Fibroblast of lung (primary cell): ENCODE data around the gene MAP2K5. TPM values are rescaled to one million over a fixed set of nuclear protein-coding genes. Genes with fewer than 3 reads are reported as not detected.

ENCODE experiments used
- DNase-seq, 2 donors: peaks; one replicate each; pipeline versions ENCODE4 v3.0.0 to v3.0.0-alpha.2; 2010; ENCODE audit warnings: low read depth in 2 of 2
- H2AFZ ChIP-seq: 2 replicates; pipeline ENCODE4 v1.5.1; 2012; ENCODE audit warnings: low read length, control low read depth, inconsistent platforms
- H3K27ac ChIP-seq: 2 replicates; pipeline ENCODE4 v1.5.1; 2011; ENCODE audit warnings: low read length, control low read depth; ENCODE audit not compliant: insufficient read depth
- H3K27me3 ChIP-seq: 2 replicates; pipeline ENCODE4 v1.5.1; 2011; ENCODE audit warnings: mild to moderate bottlenecking, low read length; ENCODE audit not compliant: control insufficient read depth, insufficient read depth
- H3K36me3 ChIP-seq: 2 replicates; pipeline ENCODE4 v1.5.1; 2011; ENCODE audit warnings: low read length; ENCODE audit not compliant: control insufficient read depth, insufficient read depth
- H3K4me1 ChIP-seq: 2 replicates; pipeline ENCODE4 v1.5.1; 2011; ENCODE audit warnings: low read length; ENCODE audit not compliant: control insufficient read depth, insufficient read depth; ENCODE audit errors: extremely low read depth
- H3K4me2 ChIP-seq: 2 replicates; pipeline ENCODE4 v1.5.1; 2011; ENCODE audit warnings: low read length, control low read depth; ENCODE audit not compliant: insufficient read depth; ENCODE audit errors: extremely low read depth
- H3K4me3 ChIP-seq, 4 experiments: fragments of 200-600 bp in 1 of 4; sonication (generic) in 1 of 4; replicated peaks in 1 of 4; 2 replicates each; pipeline ENCODE4 v1.5.1; 2011 to 2016; ENCODE audit warnings: low read length in 4 of 4, low read depth in 3 of 4, mild to moderate bottlenecking in 3 of 4, control low read depth in 2 of 4, inconsistent platforms in 1 of 4, mixed read lengths in 1 of 4; ENCODE audit not compliant: insufficient read depth in 1 of 4; ENCODE audit errors: control extremely low read depth in 1 of 4
- H3K79me2 ChIP-seq: 2 replicates; pipeline ENCODE4 v1.5.1; 2012; ENCODE audit warnings: mild to moderate bottlenecking, low read length, inconsistent platforms; ENCODE audit not compliant: control insufficient read depth, insufficient read depth
- H3K9ac ChIP-seq: 2 replicates; pipeline ENCODE4 v1.5.1; 2011; ENCODE audit warnings: mild to moderate bottlenecking, low read length, control low read depth; ENCODE audit not compliant: insufficient read depth
- H3K9me3 ChIP-seq: 2 replicates; pipeline ENCODE4 v1.5.1; 2012; ENCODE audit warnings: low read depth, low read length; ENCODE audit not compliant: control insufficient read depth, insufficient read depth
- H4K20me1 ChIP-seq: 2 replicates; pipeline ENCODE4 v1.5.1; 2011; ENCODE audit warnings: low read length; ENCODE audit not compliant: control insufficient read depth, insufficient read depth; ENCODE audit errors: extremely low read depth
- EZH2 ChIP-seq: IDR thresholded peaks from 2 replicates; pipeline ENCODE4 v1.5.1; 2012; ENCODE audit warnings: low read length, control low read depth, mild to moderate bottlenecking; ENCODE audit errors: missing control alignments
- polyA plus RNA-seq, 2 donors: library from polyadenylated mRNA; depleted of rRNA in 1 of 2; stranded (reverse) in 1 of 2; unstranded in 1 of 2; fragments of >200 nt; gene quantifications; 2 replicates each; pipeline ENCODE4 v1.2.1, GENCODE V29; 2011 to 2012; ENCODE audit warnings: missing spikeins in 1 of 2
- total RNA-seq: library from RNA; depleted of rRNA; stranded (reverse); fragments of >200 nt; gene quantifications from 2 replicates; pipeline ENCODE4 v1.2.1, GENCODE V29; 2014
- TF ChIP-seq, protein P1 (sequence below), 2 donors: IDR thresholded peaks in 1 of 2; conservative IDR thresholded peaks in 1 of 2; 1 replicate in 1 of 2; 2 replicates in 1 of 2; pipeline ENCODE4 v1.5.1; 2011 to 2012; ENCODE audit warnings: low read length in 2 of 2, control low read depth in 1 of 2, inconsistent platforms in 1 of 2, low read depth in 1 of 2, mild to moderate bottlenecking in 1 of 2

The MAP2K5 gene
- total and polyA plus RNA-seq, 2 donors (not counting 1 experiment from before 2014, with no cell fraction given) = 5.7 to 10.2 TPM

DNA sequence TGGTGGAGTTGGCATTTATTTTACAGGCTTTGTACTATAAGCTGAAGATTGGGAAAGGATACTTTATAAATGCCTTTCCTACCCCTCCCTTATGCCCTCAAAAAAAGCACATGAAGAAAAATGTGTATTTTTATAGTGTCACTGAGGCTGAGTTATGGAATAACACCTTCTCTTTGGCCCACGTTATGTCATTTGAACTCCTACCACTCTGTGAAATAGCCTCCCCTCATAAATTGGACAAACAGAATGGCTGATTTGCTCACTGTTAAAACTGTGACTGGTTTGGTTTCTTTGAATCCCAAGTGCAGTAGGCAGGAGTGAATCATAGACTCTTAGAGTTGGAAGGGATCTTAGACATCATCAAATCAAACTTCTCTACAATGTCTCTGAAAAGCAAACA lies 187.6 kb downstream of the MAP2K5 start:
- Histone ChIP-seq H3K4me1 (no peaks in the 10 kb centered on the region), H3K27me3 (no peaks in the 10 kb centered on the region), H3K4me2 (no peak overlapping the region), H3K9me3 (no peaks in the 10 kb centered on the region), H3K27ac (no peak overlapping the region), H4K20me1 (no peaks in the 10 kb centered on the region), H3K79me2 (no peaks in the 10 kb centered on the region), H3K4me3 (no peak overlapping the region), H3K36me3 (no peaks in the 10 kb centered on the region), H2AFZ (no peak overlapping the region), H3K9ac (no peak overlapping the region)
- DNase-seq = no peak
- TF ChIP-seq, protein P1, sequence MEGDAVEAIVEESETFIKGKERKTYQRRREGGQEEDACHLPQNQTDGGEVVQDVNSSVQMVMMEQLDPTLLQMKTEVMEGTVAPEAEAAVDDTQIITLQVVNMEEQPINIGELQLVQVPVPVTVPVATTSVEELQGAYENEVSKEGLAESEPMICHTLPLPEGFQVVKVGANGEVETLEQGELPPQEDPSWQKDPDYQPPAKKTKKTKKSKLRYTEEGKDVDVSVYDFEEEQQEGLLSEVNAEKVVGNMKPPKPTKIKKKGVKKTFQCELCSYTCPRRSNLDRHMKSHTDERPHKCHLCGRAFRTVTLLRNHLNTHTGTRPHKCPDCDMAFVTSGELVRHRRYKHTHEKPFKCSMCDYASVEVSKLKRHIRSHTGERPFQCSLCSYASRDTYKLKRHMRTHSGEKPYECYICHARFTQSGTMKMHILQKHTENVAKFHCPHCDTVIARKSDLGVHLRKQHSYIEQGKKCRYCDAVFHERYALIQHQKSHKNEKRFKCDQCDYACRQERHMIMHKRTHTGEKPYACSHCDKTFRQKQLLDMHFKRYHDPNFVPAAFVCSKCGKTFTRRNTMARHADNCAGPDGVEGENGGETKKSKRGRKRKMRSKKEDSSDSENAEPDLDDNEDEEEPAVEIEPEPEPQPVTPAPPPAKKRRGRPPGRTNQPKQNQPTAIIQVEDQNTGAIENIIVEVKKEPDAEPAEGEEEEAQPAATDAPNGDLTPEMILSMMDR (conservative IDR thresholded peaks at IDR 0.05 in 1 of 2, IDR thresholded peaks at IDR 0.05 in 1 of 2; ENCODE audit: low read depth in 1 of 2, low read length in 2 of 2) = no peak
- TF ChIP-seq EZH2 = no peak

DNA sequence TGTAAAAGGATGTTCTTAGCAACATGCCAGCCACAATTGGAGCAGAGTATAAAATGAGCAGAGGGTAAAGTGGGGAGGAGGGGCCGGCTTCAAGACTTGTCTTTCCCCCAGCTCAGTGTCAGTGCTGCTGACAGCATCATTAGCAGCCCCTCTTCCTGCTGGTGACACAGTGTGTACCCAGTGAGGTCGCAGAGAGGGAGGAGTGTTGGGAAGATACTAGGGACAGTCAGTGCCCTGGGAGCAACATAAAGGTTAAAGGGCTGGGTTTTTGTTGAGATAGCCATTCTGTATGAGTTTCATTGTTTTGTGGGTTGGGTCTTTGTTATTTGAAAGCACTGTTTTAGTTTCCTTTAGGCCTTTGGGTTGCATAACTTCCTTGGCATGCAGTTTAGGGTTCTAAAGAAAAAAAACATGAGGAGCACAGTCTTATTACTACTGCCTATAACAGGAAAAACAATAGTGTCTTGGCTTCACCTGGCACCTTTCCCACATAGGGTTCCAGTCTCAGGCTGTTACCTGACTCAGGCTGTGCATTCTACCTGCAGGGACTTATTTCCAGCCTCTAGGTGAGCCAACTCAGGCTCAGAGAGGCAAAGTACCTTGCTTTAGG lies 188.7 kb downstream of the MAP2K5 start:
- H4K20me1 ChIP-seq = no peaks in the 10 kb centered on the region
- no peaks in the 10 kb centered on the region for H3K36me3 ChIP-seq
- no peaks in the 10 kb centered on the region for H3K79me2 ChIP-seq
- no peak overlapping the region for H2AFZ ChIP-seq
- H3K4me2 ChIP-seq = no peak overlapping the region
- H3K4me3 ChIP-seq = no peak overlapping the region
- DNase-seq = peak in 1 of 2 donors; percentile 13
- TF ChIP-seq, protein P1 (conservative IDR thresholded peaks at IDR 0.05 in 1 of 2, IDR thresholded peaks at IDR 0.05 in 1 of 2; ENCODE audit: low read depth in 1 of 2, low read length in 2 of 2) = no peak
- no peak for TF ChIP-seq EZH2
- H3K9me3 ChIP-seq = no peaks in the 10 kb centered on the region
- H3K27ac ChIP-seq = no peak overlapping the region
- H3K9ac ChIP-seq = no peak overlapping the region
- no peaks in the 10 kb centered on the region for H3K27me3 ChIP-seq
- no peaks in the 10 kb centered on the region for H3K4me1 ChIP-seq

DNA sequence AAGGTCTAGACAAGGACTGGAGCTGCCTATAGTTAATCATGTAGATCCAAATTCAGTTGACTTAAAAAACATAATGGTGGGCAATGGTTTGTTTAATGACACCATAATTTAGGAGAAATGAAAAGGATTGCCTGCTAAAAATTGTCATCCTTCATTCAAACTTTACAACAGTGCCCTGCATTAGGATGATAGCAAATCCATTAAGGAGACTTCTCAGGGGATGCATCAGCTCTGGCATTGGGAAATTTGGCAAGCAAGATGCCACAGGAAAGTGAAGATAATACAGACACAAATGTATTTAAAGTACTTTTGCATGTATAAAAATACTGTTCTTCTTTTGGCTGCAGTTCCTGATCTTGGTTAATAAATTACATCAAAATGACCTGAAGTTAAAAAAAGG lies 189.7 kb downstream of the MAP2K5 start:
- Histone ChIP-seq H3K27ac (no peak overlapping the region), H3K9ac (no peak overlapping the region), H3K4me2 (no peak overlapping the region), H3K4me1 (no peaks in the 10 kb centered on the region), H2AFZ (no peak overlapping the region), H3K27me3 (no peaks in the 10 kb centered on the region), H4K20me1 (no peaks in the 10 kb centered on the region), H3K36me3 (no peaks in the 10 kb centered on the region), H3K9me3 (no peaks in the 10 kb centered on the region), H3K4me3 (no peak overlapping the region), H3K79me2 (no peaks in the 10 kb centered on the region)
- no peak for TF ChIP-seq EZH2
- TF ChIP-seq, protein P1 (conservative IDR thresholded peaks at IDR 0.05 in 1 of 2, IDR thresholded peaks at IDR 0.05 in 1 of 2; ENCODE audit: low read depth in 1 of 2, low read length in 2 of 2) = no peak
- no peak for DNase-seq
